IgD-negative memory B cell (primary cell): Measurements from ENCODE around the gene FOSL1. TPM values are rescaled to one million over a fixed set of nuclear protein-coding genes. Genes with fewer than 3 reads are reported as not detected.

Experiments
- H3K27ac Mint-ChIP-seq, 3 donors: one replicate each; pipeline ENCODE4 v1.8.0; 2020 to 2022; ENCODE audit warnings: mild to moderate bottlenecking in 3 of 3, mixed read lengths in 3 of 3, moderate library complexity in 1 of 3
- H3K27me3 Mint-ChIP-seq: one replicate; pipeline ENCODE4 v1.8.0; 2021; ENCODE audit warnings: mixed read lengths
- H3K36me3 Mint-ChIP-seq: one replicate; pipeline ENCODE4 v1.8.0; 2020; ENCODE audit warnings: mild to moderate bottlenecking, mixed read lengths
- H3K4me1 Mint-ChIP-seq, 3 donors: one replicate each; pipeline ENCODE4 v1.8.0; 2020 to 2022; ENCODE audit warnings: mixed read lengths in 3 of 3, mild to moderate bottlenecking in 1 of 3
- H3K4me3 Mint-ChIP-seq, 4 donors: one replicate each; pipeline ENCODE4 v1.8.0; 2020 to 2022; ENCODE audit warnings: mild to moderate bottlenecking in 4 of 4, mixed read lengths in 4 of 4, moderate library complexity in 3 of 4
- H3K9me3 Mint-ChIP-seq, 3 donors: one replicate each; pipeline ENCODE4 v1.8.0; 2020 to 2021; ENCODE audit warnings: mixed read lengths in 3 of 3, mild to moderate bottlenecking in 1 of 3
- polyA plus RNA-seq: library from polyadenylated mRNA; unstranded; fragments of 300-500 nt; fragmentation: Illumina TruSeq; gene quantifications from one replicate; pipeline ENCODE4 v1.2.3, GENCODE V29; 2021

The FOSL1 gene
- 0.79 TPM for polyA plus RNA-seq

- H3K36me3 Mint-ChIP-seq = peaks cover 3% of the 10 kb centered on the region
- H3K4me3 Mint-ChIP-seq = peak within 1 kb of the TSS; percentile 48 to 87 (median 76)
- H3K4me1 Mint-ChIP-seq = peaks cover 4 to 6% (median 5%) of the 10 kb centered on the region in 3 donors
- peaks cover 11% of the 10 kb centered on the region for H3K27me3 Mint-ChIP-seq
- no peaks in the 10 kb centered on the region for H3K9me3 Mint-ChIP-seq
- peak within 1 kb of the TSS in 1 of 3 donors; percentile 46 for H3K27ac Mint-ChIP-seq
Measured at GRCh38 chr11:65900125-65900898, at the start of gene FOSL1. TSS of gene FOSL1 (minus strand) at chr11:65900388. CDS start at chr11:65900339, 49 bp downstream.

GRCh38 chr11:65947603-65948125 is 47.5 kb upstream of the FOSL1 start:
- Mint-ChIP-seq H3K4me1 (peaks cover 0 to 2% (median 0%) of the 10 kb centered on the region in 3 donors), H3K27ac (no peak overlapping the region), H3K36me3 (no peaks in the 10 kb centered on the region), H3K4me3 (peak overlapping the region in 2 of 4 donors; percentile 28 to 34), H3K9me3 (no peaks in the 10 kb centered on the region), H3K27me3 (peaks cover 1% of the 10 kb centered on the region)

- Mint-ChIP-seq H3K4me1 (peaks cover 0 to 4% (median 0%) of the 10 kb centered on the region in 3 donors), H3K9me3 (no peaks in the 10 kb centered on the region), H3K36me3 (no peaks in the 10 kb centered on the region), H3K27me3 (peaks cover 1% of the 10 kb centered on the region), H3K4me3 (no peak overlapping the region), H3K27ac (no peak overlapping the region)
Measured at GRCh38 chr11:65947133-65947532, 46.9 kb upstream of the FOSL1 start.

- H3K4me3 Mint-ChIP-seq = no peak overlapping the region
- H3K4me1 Mint-ChIP-seq = peaks cover 0 to 4% (median under 1%) of the 10 kb centered on the region in 3 donors
- H3K9me3 Mint-ChIP-seq = no peaks in the 10 kb centered on the region
- no peak overlapping the region for H3K27ac Mint-ChIP-seq
- H3K36me3 Mint-ChIP-seq = no peaks in the 10 kb centered on the region
- H3K27me3 Mint-ChIP-seq = peaks cover 1% of the 10 kb centered on the region
Measured at GRCh38 chr11:65946655-65947054, 46.5 kb upstream of the FOSL1 start.

GRCh38 chr11:65945941-65946558 is 45.9 kb upstream of the FOSL1 start:
- H3K36me3 Mint-ChIP-seq = no peaks in the 10 kb centered on the region
- H3K27me3 Mint-ChIP-seq = peaks cover 1% of the 10 kb centered on the region
- peaks cover 6 to 9% (median 7%) of the 10 kb centered on the region in 3 donors for H3K4me1 Mint-ChIP-seq
- no peak overlapping the region for H3K4me3 Mint-ChIP-seq
- H3K27ac Mint-ChIP-seq = no peak overlapping the region
- no peaks in the 10 kb centered on the region for H3K9me3 Mint-ChIP-seq

- no peak within 1 kb of the TSS for H3K4me3 Mint-ChIP-seq
- H3K27me3 Mint-ChIP-seq = peaks cover 1% of the 10 kb centered on the region
- H3K4me1 Mint-ChIP-seq = peaks cover 6 to 9% (median 8%) of the 10 kb centered on the region in 3 donors
- H3K9me3 Mint-ChIP-seq = no peaks in the 10 kb centered on the region
- H3K36me3 Mint-ChIP-seq = no peaks in the 10 kb centered on the region
- no peak within 1 kb of the TSS for H3K27ac Mint-ChIP-seq
Measured at GRCh38 chr11:65945430-65945911, 45.3 kb upstream of the FOSL1 start, which contains the start of gene TSGA10IP. TSS of gene TSGA10IP (plus strand) at chr11:65945480. CDS start at chr11:65945676, 196 bp downstream.

GRCh38 chr11:65944767-65945166 is 44.6 kb upstream of the FOSL1 start:
- H3K27ac Mint-ChIP-seq = no peak overlapping the region

GRCh38 chr11:65944191-65944590 is 44.0 kb upstream of the FOSL1 start:
- peaks cover 6 to 10% (median 9%) of the 10 kb centered on the region in 3 donors for H3K4me1 Mint-ChIP-seq

More at GRCh38 chr11:65944767-65945166, 44.6 kb upstream of the FOSL1 start:
- Mint-ChIP-seq H3K36me3 (no peaks in the 10 kb centered on the region), H3K4me3 (no peak overlapping the region), H3K27me3 (peaks cover 1% of the 10 kb centered on the region), H3K9me3 (no peaks in the 10 kb centered on the region), H3K4me1 (peaks cover 6 to 10% (median 9%) of the 10 kb centered on the region in 3 donors)

GRCh38 chr11:65942531-65942930 is 42.3 kb upstream of the FOSL1 start:
- Mint-ChIP-seq H3K27me3 (peaks cover 1% of the 10 kb centered on the region), H3K27ac (no peak overlapping the region), H3K36me3 (no peaks in the 10 kb centered on the region), H3K4me1 (peaks cover 6 to 12% (median 9%) of the 10 kb centered on the region in 3 donors), H3K9me3 (no peaks in the 10 kb centered on the region), H3K4me3 (no peak overlapping the region)

More at GRCh38 chr11:65944191-65944590, 44.0 kb upstream of the FOSL1 start:
- H3K9me3 Mint-ChIP-seq = no peaks in the 10 kb centered on the region
- no peak overlapping the region for H3K4me3 Mint-ChIP-seq
- no peaks in the 10 kb centered on the region for H3K36me3 Mint-ChIP-seq
- H3K27ac Mint-ChIP-seq = peak overlapping the region in 1 of 3 donors; percentile 45
- peaks cover 1% of the 10 kb centered on the region for H3K27me3 Mint-ChIP-seq

- Mint-ChIP-seq H3K36me3 (no peaks in the 10 kb centered on the region), H3K4me1 (peaks cover 6 to 12% (median 9%) of the 10 kb centered on the region in 3 donors), H3K27ac (no peak overlapping the region), H3K27me3 (peaks cover under 1% of the 10 kb centered on the region), H3K4me3 (peak overlapping the region in 1 of 4 donors; percentile 13), H3K9me3 (no peaks in the 10 kb centered on the region)
Measured at GRCh38 chr11:65941720-65942310, 41.6 kb upstream of the FOSL1 start.

GRCh38 chr11:65937766-65938165 is 37.6 kb upstream of the FOSL1 start:
- peaks cover 6 to 12% (median 9%) of the 10 kb centered on the region in 3 donors for H3K4me1 Mint-ChIP-seq
- H3K36me3 Mint-ChIP-seq = no peaks in the 10 kb centered on the region
- H3K4me3 Mint-ChIP-seq = no peak overlapping the region
- no peak overlapping the region for H3K27ac Mint-ChIP-seq
- peaks cover 2% of the 10 kb centered on the region for H3K27me3 Mint-ChIP-seq
- H3K9me3 Mint-ChIP-seq = no peaks in the 10 kb centered on the region

- Mint-ChIP-seq H3K9me3 (no peaks in the 10 kb centered on the region), H3K36me3 (no peaks in the 10 kb centered on the region), H3K27ac (no peak overlapping the region), H3K4me3 (no peak overlapping the region), H3K27me3 (peaks cover 2% of the 10 kb centered on the region), H3K4me1 (peaks cover 1 to 3% (median 2%) of the 10 kb centered on the region in 3 donors)
Measured at GRCh38 chr11:65934014-65934413, 33.8 kb upstream of the FOSL1 start.

- peak overlapping the region in 1 of 4 donors; percentile 47 for H3K4me3 Mint-ChIP-seq
- peaks cover 11 to 14% (median 12%) of the 10 kb centered on the region in 3 donors for H3K4me1 Mint-ChIP-seq
- no peaks in the 10 kb centered on the region for H3K36me3 Mint-ChIP-seq
- H3K9me3 Mint-ChIP-seq = no peaks in the 10 kb centered on the region
- H3K27ac Mint-ChIP-seq = no peak overlapping the region
- H3K27me3 Mint-ChIP-seq = peaks cover 2% of the 10 kb centered on the region
Measured at GRCh38 chr11:65932558-65932919, 32.4 kb upstream of the FOSL1 start.

GRCh38 chr11:65931773-65932557 is 31.8 kb upstream of the FOSL1 start:
- Mint-ChIP-seq H3K27ac (peak overlapping the region in 1 of 3 donors; percentile 46), H3K4me1 (peaks cover 15 to 17% (median 15%) of the 10 kb centered on the region in 3 donors), H3K36me3 (no peaks in the 10 kb centered on the region), H3K27me3 (peaks cover 2% of the 10 kb centered on the region), H3K4me3 (no peak overlapping the region), H3K9me3 (no peaks in the 10 kb centered on the region)
